GM19467 (cell line): Measurements from ENCODE around the gene STARD4.

Source experiments
- ATAC-seq: cut with Tn5 transposase; IDR thresholded peaks from one replicate; pipeline ENCODE4 v1.9.1; 2021; ENCODE audit warnings: mild to moderate bottlenecking, moderate library complexity; ENCODE audit not compliant: unreplicated experiment

The STARD4 gene

DNA sequence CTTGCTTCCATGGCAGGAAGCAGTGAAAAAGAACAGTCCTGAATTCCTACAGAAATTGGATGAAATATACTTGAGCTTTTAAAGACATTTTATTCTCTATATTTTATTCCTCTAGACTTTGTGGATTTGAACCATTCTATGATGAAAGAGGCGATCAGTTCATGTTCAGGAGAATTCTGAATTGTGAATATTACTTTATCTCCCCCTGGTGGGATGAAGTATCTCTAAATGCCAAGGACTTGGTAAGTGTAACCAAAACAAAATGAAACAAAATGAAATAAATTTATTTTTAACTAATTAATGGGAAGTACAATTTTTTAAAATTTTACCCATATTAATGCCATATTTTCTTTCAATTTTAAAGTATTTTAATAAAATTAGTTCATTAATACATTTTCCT lies 34.1 kb downstream of the STARD4 start:
- ATAC-seq = no peak

DNA sequence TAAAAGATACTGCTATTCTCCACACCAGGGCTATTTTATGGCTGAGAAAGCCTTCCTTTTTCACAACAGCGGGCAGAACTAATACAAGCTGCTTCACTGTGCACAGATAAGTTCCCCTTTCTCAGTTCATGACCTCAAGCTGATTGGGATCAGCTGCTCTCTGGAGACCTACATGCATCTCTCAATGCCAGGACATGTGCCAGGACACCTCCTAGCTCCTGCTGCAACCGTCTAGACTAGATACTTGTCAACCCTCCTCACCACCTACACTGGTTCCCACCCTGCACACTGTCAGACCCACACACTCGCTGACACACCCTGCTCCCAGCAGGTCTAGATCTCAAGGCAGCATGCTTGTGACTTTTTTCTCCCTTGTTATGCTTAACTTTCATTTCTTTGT lies 39.8 kb downstream of the STARD4 start:
- no peak for ATAC-seq

DNA sequence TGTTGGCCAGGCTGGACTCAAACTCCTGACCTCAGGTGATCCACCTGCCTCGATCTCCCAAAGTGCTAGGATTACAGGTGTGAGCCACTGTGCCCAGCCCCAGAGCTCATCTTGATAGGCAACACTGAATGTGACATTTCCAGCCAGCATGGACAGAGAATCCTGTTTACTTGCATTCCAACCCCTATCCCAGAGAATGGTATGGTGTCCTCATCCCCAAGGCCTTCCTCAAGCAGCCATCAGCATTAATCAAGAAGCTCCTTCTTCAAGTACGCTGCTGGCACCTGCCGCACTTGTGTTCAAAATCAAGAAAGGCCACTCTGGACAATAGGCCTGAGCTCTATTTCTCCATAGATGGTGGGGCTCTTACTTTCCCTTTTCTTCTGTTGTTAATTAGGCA lies 40.2 kb downstream of the STARD4 start:
- no peak for ATAC-seq

DNA sequence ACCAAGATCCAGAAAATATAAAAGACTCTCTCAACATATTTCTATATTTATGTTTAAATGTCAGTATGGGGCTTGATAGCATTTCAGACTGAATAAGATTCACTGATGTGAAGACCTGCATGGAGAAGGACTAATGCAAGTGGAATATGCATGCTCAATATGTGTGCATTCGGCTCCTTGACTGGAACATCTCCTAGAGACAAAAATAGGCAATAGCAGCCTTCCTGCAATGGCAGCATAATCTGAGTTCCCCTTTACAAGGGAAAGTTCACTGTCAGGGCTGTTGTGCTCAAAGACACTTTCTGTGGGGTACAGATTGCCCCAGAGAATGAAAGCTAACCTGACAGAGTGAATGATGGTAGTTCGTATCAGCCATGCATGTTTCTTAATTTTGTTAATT lies 42.4 kb downstream of the STARD4 start:
- ATAC-seq = no peak

DNA sequence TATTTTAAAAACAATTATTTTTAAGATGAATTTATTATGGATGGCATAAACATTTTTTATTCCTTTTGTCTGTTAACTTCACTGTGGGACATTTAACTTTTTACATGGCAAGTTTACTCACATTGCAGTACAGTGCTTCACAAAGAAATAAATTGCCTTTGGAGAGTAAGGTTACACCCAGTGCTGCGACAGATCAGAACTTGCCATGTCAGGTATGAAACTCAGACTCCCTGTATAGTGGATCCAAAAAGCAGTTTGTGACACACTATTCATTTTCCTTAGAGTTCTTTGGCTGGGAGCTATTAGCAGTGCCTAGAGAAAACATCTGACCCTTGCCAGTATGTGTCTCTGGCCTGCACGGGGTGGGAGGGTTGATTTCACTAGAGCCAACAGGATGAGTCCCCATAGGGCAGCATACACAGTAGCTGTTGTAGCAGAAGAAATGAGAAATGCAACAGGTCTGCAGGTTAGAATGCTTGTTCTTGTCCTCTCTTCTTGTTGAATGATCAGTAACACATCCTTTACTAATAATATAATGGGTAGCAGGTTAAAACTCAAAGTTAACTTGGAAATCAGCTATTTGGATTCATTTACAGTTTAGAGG lies 42.9 kb downstream of the STARD4 start:
- no peak for ATAC-seq

DNA sequence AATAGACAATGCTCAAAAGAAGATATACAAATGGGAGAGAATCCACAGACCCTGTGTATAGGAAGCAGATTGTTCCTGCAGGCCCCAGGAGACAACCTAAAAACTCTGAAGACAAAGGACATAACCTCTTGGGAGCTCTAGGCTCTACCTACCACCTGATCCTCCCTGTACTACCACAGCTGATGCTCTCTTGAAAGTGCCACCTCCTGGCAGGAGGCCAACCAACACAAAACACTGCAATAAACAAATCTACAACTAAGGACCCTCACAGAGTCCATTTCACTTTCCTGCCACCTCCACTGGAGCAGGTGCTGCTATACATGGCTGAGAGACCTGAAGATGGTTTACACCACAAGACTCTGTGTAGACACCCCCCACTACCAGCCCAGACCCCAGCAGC lies 49.0 kb downstream of the STARD4 start:
- no peak for ATAC-seq

DNA sequence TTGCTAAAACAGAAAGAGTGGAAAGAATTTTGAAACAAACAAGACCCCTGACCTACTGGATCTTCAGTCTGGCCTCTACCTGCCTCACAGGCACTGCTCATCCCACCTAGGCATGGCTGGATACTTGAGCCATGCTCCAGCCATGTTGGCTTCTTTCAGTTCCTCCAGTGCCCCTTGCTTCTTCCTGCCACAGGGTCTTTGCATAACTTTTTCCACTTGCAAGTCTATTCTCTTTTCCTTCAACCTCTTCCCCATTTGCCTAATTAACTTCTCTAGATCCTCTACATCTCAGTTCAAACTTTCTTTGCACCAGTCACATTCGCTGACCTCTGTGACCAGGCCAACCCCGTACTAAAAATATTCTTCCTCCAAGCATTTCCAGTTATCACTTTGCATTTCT lies 50.4 kb downstream of the STARD4 start:
- no peak for ATAC-seq

DNA sequence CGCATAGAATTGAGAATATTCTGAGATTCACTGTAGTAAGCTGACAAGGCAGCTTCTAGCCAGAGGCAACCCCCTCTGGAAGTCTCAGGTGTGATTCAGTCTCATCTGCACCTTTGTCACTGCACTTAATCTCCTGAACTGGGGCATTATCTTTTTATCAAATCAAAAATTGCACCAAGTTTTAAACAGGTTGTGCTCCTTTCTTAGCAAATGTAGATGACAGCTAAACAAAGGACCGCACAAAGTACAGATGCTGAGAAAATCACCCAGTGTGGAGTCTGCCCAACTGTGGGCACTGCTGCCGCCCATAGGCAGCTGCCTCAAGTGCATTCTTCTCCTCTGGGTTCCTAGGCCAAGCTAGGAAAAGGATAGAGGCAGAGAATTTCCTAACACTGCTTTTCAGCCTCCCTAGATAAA lies 51.1 kb downstream of the STARD4 start:
- no peak for ATAC-seq

DNA sequence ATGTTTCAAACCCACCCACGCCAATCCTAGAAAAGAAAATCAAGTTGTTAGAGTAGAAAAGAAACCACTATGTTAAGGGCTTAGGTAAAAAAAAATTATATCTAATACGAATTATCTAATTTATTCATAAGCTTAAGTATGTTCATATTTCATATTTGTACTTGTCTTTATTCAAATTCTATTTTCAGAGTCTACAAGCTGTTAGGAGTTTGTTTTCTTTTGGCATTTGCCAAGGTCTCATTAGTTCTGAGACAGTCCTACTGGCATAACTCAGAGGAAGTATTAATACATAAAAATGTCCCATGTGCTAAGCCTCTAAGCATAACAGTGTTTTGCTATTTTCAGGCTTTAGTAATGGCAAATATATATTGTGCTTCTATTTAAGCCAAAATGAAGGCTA lies 57.6 kb downstream of the STARD4 start:
- no peak for ATAC-seq

DNA sequence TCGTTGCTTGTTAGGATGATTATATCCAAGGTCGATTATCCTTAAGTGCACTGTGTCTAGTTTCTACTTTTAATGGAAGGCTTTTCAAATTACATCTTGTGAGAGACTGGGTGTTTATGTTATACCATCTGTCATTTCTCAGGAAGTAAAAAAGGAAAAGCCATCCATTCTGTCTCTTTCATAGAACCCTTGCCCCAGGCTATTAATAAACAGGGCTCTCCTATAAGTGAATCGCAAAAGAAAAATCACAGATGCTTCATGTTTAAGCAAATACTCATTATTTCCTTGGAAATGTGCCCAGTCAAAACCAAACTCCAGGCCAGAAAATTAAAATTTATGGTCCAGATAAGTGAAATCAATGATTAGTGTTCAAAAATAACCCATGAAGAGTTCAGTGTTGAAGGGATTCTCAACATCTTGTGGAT lies 58.1 kb downstream of the STARD4 start:
- ATAC-seq = no peak

DNA sequence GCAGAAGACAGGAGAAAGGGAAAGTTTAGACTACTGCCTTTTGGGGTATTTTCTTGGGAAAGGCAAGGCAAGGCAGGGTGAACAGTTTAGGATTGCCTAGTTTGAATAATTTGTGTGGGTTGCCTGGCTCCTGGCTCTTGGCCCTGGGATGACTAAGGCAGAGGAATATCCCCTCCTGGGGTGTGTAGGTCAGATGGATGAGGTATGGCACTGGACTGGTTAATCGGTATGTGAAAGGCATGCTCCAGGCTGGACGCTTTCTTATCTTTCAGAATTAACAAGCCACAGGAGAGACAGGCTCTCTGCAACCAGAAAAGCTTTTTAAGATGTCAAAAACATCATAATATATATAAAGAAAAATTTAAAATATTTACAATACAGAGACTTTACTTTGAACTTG lies 58.6 kb downstream of the STARD4 start:
- ATAC-seq = no peak

DNA sequence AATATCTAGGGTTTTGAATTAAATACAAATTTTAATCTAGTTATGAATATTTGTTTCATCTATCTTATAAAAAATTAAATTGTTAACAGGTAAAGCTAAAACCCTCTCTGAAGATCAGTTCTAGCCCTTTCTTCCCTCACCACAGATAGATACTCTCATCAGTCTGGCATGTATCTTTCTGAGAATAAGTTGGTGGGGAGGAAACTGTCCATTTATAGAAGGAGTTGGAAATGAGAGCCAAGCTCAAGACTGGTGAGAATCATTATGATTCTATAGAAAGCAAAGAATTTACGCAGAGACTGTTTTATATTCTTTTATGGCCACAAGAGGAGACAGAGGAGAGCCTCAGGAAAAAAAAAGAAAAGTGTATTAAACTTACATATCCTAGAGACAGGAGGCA lies 59.0 kb downstream of the STARD4 start:
- no peak for ATAC-seq

DNA sequence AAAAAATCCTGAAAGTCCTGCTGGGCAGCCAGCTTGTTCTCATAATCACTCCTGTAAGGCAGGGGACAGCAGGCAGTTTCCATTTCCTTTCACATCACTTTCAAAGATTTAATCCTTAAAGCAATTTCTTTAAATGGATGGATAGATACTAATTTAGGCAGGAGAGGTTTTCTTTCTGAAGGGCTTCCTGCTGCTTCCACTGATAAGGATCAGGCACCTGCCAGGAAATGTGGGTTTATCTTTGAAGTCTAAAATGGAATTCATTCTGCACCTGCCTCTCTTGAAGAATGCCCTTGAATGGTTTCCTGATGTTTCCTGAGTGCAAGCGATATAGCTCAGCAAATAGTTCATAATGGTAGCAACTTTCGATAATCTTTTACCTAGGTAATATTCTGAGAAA lies 64.5 kb downstream of the STARD4 start:
- ATAC-seq = no peak

DNA sequence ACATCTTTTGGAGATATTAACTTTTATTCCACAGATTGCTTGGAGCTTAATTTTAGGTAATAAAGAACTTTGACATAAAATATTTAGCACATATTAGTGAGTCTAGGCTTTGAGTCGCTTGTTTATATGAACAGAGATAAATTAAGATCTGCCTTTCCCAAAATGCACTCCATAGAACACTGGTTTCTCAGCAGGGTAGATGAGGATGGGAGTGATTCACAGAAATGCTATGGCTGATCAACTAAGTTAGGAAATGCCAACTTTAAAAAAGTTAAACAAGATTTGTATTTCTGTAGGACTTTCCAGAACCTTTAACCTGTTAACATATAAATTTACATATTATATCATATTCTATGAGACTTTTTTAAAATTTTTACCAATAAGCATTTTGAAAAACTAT lies 65.2 kb downstream of the STARD4 start:
- no peak for ATAC-seq
